Subcutaneous adipose tissue (tissue), 4 donors: ENCODE data around the gene TICRR. TPM values are rescaled to one million over a fixed set of nuclear protein-coding genes. Genes with fewer than 3 reads are reported as not detected.

ENCODE experiments used
- CTCF ChIP-seq: fragments of 450-650 bp; IDR thresholded peaks from one replicate; pipeline ENCODE4 v1.5.1; 2016; ENCODE audit warnings: low read depth, mild to moderate bottlenecking, control low read depth, antibody characterized with exemption, moderate library complexity
- total RNA-seq, 4 donors: library from RNA; depleted of rRNA; stranded (reverse); fragments of >200 nt; gene quantifications; one replicate each; pipeline ENCODE4 v1.1.0, GENCODE V29; 2016

TICRR gene
- under 1 TPM in 3 of 4 donors, not detected in 1; 0.22 to 0.51 (median 0.38) TPM for total RNA-seq

- no peak for TF ChIP-seq CTCF
Observed at GRCh38 chr15:89575146-89575655, at the start of gene TICRR. TICRR (plus strand) TSS chr15:89575469; CDS start chr15:89575587, 118 bp downstream.

DNA sequence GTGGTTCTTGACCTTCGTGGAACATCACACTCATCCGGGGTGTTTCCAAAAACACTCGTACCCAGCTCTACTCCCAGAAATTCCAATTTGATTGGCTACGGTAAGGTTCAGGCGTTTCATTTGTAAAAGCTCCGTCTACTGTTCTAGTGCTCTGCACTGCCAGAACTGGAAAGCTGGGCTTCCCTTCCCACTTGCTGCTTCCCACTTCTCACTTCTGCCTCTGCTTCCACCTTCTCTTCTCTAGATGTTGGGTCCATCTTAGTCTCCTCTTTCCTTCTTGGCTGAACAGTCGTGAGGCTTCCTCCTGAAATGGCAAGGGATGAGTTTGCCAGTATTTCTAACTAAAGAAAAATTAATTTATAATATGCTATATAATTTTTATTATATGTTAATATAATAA, 49.1 kb upstream of the TICRR start:
- TF ChIP-seq CTCF = no peak

DNA sequence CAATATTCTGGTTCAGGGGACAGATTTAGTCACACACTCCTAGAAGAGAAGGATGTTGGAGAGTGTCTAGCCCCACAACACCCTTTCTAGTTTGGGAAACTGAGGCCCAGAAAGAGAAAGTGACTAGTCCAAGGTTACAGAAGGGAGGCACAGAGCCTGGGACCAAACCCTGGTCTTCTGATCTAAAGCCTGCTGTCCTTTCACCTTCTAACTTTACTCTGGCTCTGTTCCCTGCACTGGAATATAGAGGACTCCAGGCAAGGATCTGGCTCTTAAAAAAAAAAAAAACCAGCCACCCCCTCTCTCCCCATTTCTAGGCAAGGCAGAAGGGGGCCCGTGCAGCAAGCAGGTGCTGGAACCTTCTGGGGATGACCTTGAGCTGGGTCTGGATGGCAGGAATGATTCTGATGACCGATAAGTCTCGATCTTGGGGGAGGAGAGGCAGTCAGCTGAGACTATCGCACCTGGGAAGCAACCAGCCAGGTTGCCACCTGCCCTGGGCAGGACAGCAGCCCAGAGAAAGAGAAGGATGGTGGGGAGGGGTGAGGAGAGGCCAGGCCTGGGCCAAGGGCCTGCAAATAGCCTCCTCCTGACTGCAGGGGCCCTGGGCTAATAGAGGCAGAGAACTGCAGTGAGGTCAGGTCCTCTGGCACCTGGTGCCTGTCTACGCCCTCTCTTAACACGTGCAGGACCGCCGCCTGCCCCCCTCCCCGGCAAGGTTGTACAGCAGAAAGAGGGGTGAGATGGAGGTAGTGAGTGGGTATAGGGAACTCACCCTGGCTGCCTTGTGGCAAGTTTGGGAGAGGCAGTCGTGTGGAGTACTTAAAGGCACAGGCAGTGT, 48.4 kb upstream of the TICRR start:
- no peak for TF ChIP-seq CTCF

GRCh38 chr15:89528757-89529352, 46.4 kb upstream of the TICRR start:
- TF ChIP-seq CTCF = no peak

GRCh38 chr15:89530976-89531375, 44.3 kb upstream of the TICRR start:
- no peak for TF ChIP-seq CTCF

DNA sequence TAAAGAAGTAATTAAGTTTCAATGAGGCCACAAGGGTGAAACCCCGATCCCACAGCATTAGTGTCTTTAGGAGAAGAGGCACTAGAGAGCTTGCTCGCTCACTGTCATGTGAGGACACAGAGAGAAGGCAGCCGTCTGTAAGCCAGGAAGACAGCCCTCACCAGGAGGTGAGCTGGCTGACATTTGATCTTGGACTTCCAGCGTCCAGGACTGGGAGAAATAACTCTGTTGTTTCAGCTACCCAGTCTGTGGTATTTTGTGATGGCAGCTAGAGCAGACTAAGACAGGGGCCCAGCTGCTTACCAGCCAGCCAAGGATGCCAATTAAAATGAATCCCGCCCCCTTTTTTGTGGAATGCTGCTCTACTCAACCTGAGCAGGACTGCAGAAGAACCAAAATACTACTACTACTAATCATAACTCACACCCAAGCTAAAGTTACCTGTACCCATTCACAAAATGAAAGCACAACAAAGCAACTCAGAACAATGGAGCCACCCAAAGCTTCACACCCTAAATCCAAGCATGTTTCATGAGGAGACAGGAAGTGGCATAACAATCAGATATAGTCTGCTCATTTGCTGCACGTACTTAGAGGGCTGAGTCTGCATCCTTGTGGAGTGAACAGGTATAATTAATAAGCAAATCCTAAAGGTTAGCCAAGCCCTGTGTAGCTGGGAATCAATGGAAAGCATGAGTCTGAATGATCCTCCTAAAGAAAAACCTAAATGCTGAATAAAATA, 43.3 kb upstream of the TICRR start:
- TF ChIP-seq CTCF = no peak
